Anterior cingulate cortex (tissue), 58 donors: Measurements from ENCODE around the gene SLC6A3.
A peak's percentile ranks its signal among the peaks of the same experiment; 100 is the strongest.

ENCODE experiments used
- DNase-seq, 58 donors: peaks; one replicate each; lab custom pipeline; 2025; lab: John Stamatoyannopoulos, UW

Gene SLC6A3

GRCh38 chr5:1410156-1411014, 34.9 kb downstream of the SLC6A3 start:
- DNase-seq: no peak

DNA sequence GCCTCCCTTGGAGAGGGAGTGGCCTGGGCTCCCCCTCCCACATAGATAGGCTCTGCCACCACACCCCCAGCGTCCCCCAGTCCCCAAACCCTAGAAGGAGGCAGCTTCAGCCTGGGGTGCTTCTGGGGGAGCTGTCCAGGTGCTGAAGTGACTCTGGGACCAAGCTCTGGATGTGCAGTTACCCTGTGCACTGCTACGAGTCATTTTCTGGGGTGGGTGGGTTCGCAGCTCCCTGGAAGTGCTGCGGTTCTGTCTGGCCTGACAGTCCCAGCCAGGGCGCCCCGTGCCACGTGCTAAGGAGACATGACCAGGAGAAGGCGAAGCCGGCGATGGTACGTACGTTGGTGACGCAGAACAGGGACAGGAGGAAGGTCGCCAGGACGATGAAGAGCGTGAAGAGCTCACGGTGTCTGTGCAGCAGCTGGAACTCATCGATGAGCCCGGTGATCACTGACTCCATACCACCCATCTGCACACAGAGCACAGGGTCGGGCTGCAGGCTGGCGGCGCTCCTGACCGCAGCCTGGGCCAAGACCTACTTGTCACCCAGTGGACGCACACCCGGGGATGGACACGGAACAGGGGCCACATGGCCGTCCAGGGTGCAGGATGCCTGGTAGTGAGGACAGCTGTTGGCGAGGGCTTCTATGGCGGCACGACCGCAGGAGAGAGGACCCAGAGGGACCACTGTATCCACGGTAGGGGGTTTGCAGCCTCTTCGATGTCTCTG, 35.7 kb downstream of the SLC6A3 start:
- DNase-seq: no peak

DNA sequence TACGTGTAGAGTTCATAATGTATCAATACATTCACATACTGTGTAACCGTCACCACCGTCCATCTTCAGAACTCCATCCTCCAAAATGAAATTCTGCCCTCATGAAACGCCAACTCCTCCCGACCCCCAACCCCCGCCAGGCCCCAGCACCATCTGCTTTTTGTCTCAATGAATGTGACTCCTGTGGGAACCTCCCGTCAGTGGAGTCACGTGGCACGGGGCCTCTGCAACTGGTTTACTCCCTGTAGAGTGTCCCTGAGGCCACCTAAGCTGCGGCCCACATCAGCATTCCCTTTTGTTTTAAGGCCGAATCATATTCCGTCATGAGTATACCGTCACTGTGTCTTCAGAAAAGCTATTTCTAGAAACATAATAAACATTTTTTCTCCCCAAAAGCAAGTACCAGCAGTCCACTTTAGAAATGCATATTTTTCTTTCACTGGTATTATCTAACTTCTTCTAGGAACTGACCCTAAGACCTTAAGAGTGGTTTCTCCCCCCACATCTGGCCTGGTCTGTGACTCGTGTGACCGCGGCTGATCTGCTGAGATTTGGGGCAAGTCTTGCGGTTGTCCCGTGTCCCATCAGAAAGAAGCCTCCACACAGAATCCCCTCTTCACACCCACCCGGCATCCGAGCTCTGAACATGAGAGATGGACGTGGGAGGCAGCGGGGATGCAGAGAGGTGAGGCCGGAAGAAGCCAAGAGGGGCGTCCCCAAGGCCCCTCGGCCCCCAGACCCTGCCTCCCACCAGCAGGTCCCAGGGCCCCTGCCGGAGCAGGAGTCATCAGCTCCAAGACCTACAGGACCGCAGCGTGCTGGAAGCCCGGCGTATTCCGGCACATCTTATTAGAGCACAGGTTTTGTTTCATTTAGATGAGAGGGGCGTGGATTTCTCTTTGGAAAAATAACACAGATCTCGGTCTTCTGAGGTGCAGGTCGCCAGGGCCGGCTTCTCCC, 38.3 kb downstream of the SLC6A3 start:
- no peak for DNase-seq

DNA sequence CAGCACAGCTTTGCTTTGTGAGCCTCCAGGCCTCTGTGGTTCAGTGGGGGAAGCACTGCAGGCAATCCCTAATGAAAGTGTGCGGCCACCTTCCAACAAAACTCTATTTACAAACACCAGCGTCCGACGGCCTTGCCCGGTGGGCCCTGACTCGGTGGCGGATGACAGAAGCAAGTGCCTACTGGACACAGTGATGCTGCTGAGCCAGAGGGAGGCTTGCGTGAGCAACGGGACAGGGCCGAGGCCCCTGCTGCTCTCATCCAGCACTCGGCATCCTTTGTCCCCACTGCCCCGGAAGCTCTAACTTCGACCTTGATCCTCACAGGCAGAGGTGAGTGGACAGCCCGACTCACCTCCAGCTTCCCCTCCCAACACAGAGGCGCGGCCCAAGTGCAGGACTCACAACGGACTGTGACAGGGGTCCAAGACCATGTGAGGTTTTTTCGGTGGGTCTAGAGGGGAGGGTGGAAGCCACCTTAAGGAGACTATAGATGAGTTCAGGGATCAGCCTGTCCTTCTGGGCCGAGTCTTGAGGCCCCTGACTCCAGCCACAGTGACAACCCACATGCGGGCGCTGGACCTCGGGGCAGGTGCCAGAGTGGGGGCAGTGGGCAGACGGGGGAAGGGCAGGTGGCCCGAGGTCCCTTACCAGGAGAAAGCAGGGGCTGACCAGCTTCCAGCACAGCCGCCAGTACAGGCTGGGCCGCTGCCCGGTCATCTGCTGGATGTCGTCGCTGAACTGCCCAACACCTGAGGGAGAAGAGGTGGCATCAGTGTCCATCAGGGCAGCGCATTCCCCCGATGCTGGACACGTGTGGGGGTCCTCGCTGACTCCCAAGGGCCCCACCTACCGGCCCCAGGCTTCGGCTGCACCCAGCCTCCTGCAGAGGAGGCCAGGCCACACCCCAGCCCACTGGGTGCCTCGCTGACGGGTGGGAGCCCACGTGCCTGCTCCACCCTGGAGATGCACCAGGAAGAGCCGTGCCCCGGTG, 39.4 kb downstream of the SLC6A3 start:
- DNase-seq: no peak

DNA sequence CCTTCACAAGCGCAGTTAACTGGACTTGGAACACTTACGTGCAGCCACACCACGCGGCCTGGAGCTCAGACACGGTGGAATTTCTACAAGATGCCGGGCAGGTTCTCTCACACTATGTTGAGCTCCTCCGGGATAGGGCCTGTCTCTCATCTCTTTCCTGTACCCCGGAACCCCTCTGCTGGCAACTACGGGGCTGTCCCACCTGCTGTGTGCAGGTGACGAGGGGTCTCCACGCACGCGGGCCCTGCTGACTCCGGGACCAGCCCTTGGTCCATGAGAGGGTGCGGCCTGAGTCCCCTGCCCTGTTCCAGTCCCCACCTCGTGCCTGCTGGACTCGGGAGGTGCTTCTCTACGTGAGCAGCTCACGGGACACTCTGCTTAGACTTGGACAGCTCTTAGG, 40.1 kb downstream of the SLC6A3 start:
- DNase-seq: no peak

DNA sequence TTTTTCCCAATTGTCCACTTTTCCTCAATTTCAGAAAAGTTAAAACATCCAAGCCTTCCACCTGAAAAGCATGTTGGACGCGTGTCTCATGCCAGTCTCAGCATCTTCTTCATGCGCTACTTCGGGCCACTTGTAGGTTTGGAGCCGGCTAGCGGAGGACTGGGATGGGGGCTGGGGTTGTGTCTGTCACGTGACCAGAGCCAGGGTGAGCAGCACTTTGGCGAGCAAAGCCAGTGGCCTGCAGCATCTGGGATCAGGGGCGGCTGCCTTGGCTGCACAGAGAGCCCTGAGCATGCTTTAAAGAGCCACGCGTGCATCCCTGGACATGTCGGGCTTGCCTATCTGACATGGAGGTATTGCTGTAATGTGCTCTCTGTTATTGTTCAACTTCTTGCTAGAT, 41.2 kb downstream of the SLC6A3 start:
- DNase-seq: no peak

DNA sequence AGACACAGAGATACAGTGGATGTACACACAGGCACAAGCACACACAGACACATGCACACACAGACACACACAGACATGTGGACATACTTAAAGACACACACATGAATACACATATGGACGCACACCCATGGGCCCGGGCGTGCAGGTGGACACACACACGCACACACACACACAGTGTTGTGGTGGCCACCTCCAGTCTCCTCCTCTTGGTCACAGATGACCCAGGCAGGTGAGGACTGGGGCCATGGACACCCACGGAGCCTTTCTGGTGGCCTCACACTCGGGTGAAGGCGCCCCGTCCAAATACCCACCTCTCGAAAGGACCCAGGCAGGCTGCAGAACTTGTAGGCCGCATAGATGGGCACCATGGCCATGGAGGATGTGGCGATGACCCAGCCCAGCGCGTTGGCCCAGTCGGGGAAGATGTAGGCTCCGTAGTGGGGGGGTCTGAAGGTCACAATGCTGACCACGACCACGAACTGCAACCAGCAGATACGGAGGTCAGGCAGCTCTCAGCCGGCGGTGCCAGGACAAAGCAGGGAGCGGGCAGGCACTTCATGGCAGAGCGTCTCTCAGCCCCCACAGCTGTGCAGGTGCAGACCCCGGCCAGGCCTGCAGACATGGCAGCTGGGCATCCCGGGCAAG, 42.5 kb downstream of the SLC6A3 start:
- no peak for DNase-seq

GRCh38 chr5:1401536-1402138, 43.6 kb downstream of the SLC6A3 start:
- DNase-seq: no peak

GRCh38 chr5:1400936-1401335, 44.3 kb downstream of the SLC6A3 start:
- DNase-seq: no peak

DNA sequence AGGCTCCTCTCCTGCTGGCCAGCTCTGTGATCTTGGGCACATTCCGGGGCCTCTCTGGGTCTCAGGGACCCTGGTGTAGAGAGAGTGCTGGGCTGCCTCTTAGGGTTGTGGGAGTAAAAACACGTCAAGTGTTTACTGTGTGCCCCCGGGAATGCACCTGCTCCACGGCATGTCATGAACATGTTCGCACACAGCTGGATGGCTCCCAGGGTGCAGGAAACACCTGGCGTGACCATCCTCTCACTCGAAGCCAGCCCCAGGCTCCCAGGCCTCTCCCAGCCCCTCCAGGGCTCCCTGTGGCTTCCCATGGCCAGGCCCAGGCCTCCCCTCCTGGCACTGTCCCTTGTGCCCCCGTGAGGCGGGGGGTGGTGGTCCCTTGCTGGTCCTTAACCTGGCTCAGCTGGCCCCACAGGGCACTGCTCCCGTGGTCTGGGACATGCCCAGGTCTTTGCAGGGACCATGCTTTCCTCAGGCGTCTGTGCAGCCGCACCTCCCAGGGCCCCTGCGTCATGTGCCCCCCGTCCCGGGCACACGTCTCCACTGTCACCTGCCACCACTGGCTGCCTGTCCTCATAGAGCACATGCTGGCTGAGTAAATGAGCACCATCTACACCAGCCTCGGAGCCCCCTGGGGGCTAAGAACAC, 44.9 kb downstream of the SLC6A3 start:
- DNase-seq: no peak

DNA sequence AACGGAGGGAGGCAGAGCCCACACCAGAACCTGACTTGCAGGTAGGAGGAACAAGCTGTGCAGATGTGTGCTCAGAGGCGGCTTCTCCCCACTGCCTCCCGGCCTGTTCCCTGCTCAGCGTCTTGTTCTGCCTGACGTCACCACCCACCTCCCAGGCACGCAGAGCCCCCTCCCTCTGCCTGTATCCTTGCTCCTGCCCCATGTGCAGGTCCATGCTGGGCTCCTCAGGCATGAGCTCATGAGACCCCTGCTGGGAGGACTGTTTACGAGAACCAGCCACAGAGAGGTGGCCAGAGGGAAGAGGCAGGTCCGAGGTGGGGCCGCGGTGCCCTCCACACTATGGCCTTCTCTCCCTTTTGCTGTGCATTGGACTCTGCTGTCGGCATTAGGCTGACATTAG, 45.5 kb downstream of the SLC6A3 start:
- DNase-seq: no peak

DNA sequence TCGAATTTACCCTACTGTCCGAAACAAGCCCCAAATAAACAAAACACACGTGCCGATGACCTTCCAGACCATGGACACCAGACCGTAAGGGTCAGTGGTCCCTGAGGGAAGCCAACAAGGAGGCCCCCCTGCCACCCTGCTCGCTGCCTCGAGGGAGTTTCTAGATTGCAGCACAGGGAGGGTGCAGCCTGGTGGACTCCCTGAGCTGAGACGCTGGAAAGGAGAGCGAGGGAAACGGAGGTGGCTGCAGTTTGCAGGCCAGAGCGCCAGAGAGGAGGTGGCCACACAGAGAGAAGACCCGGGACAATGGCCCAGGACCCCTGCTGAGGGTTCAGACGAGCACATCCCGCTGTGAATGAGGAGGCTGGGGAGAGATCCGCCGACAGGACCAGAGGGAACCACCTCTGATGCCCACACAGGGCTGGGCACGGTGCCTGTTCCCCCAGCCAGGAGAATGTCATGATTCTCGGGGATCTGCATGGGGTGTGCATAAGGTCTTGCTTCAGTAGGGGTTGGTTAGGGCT, 48.9 kb downstream of the SLC6A3 start:
- no peak for DNase-seq

- no peak for DNase-seq
These were observed 50.1 kb downstream of the SLC6A3 start for GRCh38 chr5:1394881-1395860.

DNA sequence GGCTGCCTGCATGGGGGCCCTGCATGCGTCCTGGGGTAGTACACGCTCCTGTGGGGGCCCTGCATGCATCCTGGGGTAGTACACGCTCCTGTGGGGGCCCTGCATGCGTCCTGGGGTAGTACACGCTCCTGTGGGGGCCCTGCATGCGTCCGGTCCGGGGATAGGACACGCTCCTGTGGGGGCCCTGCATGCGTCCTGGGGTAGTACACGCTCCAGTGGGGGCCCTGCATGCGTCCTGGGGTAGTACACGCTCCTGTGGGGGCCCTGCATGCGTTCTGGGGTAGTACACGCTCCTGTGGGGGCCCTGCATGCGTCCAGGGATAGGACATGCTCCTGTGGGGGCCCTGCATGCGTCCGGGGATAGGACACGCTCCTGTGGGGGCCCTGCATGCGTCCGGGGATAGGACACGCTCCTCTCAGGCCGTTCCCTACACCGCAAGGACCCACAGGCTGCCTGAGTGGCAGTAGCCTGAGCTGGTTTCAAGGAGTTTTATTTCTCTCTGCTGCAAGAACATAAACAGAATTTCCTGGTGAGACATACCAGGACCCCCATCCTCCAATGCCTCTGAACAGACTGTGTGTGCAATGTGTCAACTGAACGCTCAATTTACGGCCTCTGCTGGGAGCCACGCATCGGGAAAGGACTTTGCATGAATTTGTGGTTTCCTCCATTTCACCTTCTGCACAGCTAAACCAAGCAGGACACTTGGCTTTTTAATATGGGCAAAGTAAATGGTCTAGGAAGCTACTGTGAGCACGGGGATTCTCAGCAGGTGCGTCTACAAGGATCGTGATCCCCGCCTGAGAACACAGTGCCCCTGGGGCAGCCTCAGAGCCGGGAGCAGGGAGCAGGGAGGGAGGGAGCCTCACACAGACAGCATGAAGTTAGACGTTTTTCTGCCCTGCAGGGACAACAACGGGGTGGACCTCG, 51.4 kb downstream of the SLC6A3 start:
- DNase-seq: no peak

DNA sequence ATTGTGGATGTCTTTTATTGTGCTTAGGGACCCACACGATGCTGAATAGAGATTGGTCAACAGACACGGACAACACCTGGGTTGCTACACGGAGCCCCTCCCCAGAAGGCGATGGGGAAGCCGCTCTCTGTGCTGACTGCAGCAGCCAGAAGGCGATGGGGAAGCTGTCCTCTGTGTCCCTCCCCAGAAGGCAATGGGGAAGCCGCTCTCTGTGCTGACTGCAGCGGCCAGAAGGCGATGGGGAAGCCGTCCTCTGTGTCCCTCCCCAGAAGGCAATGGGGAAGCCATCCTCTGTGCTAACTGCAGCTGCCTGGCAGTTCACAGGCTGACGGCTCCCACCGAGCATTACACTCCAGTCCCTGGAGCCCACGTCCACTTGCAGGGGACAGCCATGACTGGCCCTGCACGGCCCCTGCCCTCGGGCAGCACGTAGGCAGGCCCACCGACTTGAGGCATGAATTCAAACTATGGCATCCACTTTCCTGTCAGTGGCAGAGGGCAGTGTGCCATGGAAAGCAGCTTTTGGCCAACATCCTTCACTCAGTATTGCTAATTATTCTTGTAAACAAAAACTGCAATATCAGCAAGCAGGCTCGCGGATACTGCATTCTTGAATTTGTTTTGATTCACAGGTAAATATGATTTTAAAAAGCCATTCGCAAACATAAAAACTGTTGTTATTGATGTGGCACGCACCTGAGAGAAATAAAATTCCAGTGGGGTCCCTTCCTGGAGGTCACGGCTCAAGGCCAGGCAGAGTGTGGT, 52.3 kb downstream of the SLC6A3 start:
- DNase-seq: peak in 1 of 58 donors; percentile 9
